ENCODE data around the gene RSPH6A. TPM values are rescaled to one million over a fixed set of nuclear protein-coding genes. Genes with fewer than 3 reads are reported as not detected.

RSPH6A gene
- polyA plus RNA-seq, 1 of the 3 experiments (the other 2 are of a cell fraction) = 0.02 TPM

- Histone ChIP-seq H3F3A (replicated peaks; ENCODE audit: insufficient read depth) (peaks cover 20% of the 10 kb centered on the region), H3K4me1 (ENCODE audit: control insufficient read depth in 1 of 2, insufficient read depth in 2 of 2, low read depth in 1 of 2, low read length in 1 of 2) (peaks cover 22 to 30% of the 10 kb centered on the region in 2 experiments; a peak in 3 of 4 replicates), H3K4me2 (peak overlapping the region; percentile 90), H3K9me3 (no peaks in the 10 kb centered on the region), H3K36me3 (replicated peaks in 1 of 2; ENCODE audit: control insufficient read depth in 1 of 2, insufficient read depth in 2 of 2, low read length in 1 of 2) (peaks cover 15 to 51% of the 10 kb centered on the region in 2 experiments), H3K79me2 (ENCODE audit: insufficient read depth) (peaks cover 47% of the 10 kb centered on the region), H3K9ac (peak overlapping the region; percentile 72; the same call in 1 of the 2 replicates), H2AFZ (ENCODE audit: low read depth) (no peak overlapping the region), H4K20me1 (ENCODE audit: insufficient read depth) (0 out of 2 replicates have a peak, but pooled peaks cover 8% of the 10 kb centered on the region), H3K9me2 (no peaks in the 10 kb centered on the region), H3K27ac (ENCODE audit: low read depth in 2 of 2, low read length in 1 of 2) (peak overlapping the region; percentile 86 to 99), H3K27me3 (ENCODE audit: insufficient read depth) (no peaks in the 10 kb centered on the region), H3K4me3 (ENCODE audit: low read depth in 2 of 2, low read length in 1 of 2) (peak overlapping the region; percentile 47 to 54)
- WGBS (ENCODE audit: low lambda C conversion rate) = 79% methylated on average over 8 of the region's 17 CpGs
- ChIA-PET CTCF (interaction anchor here (0.8 to 5.1 kb wide), 7 partner anchors 8 to 614 kb away, joined by 3 to 27 read pairs (median 7); partner anchors contain the start of gene SIX5), POLR2A (interaction anchor here (0.9 to 2.7 kb wide), 3 partner anchors 11 to 64 kb away, joined by 3 to 7 read pairs (median 4); no protein-coding TSS in a partner anchor)
- no peak for DNase-seq
- TF ChIP-seq, protein P1, sequence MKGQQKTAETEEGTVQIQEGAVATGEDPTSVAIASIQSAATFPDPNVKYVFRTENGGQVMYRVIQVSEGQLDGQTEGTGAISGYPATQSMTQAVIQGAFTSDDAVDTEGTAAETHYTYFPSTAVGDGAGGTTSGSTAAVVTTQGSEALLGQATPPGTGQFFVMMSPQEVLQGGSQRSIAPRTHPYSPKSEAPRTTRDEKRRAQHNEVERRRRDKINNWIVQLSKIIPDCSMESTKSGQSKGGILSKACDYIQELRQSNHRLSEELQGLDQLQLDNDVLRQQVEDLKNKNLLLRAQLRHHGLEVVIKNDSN (IDR thresholded peaks at IDR 0.05; ENCODE audit: borderline replicate concordance, low read depth) = no peak
- no peak for TF ChIP-seq POLR2AphosphoS5 (IDR thresholded peaks at IDR 0.05; ENCODE audit: low read depth, low read length)
- no peak for TF ChIP-seq SIN3A (IDR thresholded peaks at IDR 0.05; ENCODE audit: borderline replicate concordance, low read depth, low read length)
- TF ChIP-seq ELF1 (IDR thresholded peaks at IDR 0.05) = no peak
- no peak for TF ChIP-seq YY1 (IDR thresholded peaks at IDR 0.05; ENCODE audit: low read depth)
- peak; percentile 58 for TF ChIP-seq RXRA (IDR thresholded peaks at IDR 0.05; ENCODE audit: borderline replicate concordance, low read depth)
- TF ChIP-seq EP300 (IDR thresholded peaks at IDR 0.05; ENCODE audit: borderline replicate concordance in 1 of 2, low read depth in 1 of 2, low read length in 1 of 2) = no peak
- TF ChIP-seq, protein P2, sequence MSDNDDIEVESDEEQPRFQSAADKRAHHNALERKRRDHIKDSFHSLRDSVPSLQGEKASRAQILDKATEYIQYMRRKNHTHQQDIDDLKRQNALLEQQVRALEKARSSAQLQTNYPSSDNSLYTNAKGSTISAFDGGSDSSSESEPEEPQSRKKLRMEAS (IDR thresholded peaks at IDR 0.05; ENCODE audit: low read depth) = no peak
- peak; percentile 34; the same call in 1 of the 2 replicates for TF ChIP-seq TCF12 (IDR thresholded peaks at IDR 0.05)
- TF ChIP-seq MXI1 (IDR thresholded peaks at IDR 0.05; ENCODE audit: low read depth, low read length) = no peak
- TF ChIP-seq USF2 (IDR thresholded peaks at IDR 0.05; ENCODE audit: borderline replicate concordance, low read depth, low read length) = no peak
- TF ChIP-seq FOSL2 (IDR thresholded peaks at IDR 0.05; ENCODE audit: borderline replicate concordance, low read depth) = 0 out of 2 replicates have a peak, but pooled peaks have one; percentile 4
- TF ChIP-seq RFX5 (IDR thresholded peaks at IDR 0.05; ENCODE audit: low read length) = no peak
- TF ChIP-seq NFIC (IDR thresholded peaks at IDR 0.05; ENCODE audit: borderline replicate concordance) = no peak
- TF ChIP-seq GATA2 (CRISPR knock-in tag; IDR thresholded peaks at IDR 0.05) = no peak
- TF ChIP-seq CHD2 (IDR thresholded peaks at IDR 0.05; ENCODE audit: low read length, partially characterized antibody) = no peak
- no peak for TF ChIP-seq SMC3 (IDR thresholded peaks at IDR 0.05; ENCODE audit: low read depth, low read length)
Observed at GRCh38 chr19:45781214-45782161, 33.6 kb downstream of the RSPH6A start.
